ENCODE measurements around the gene NEURL2. TPM values are rescaled to one million over a fixed set of nuclear protein-coding genes. Genes with fewer than 3 reads are reported as not detected.

NEURL2 gene
- total RNA-seq, 1 donor from 2014 or later: 3.5 TPM

DNA sequence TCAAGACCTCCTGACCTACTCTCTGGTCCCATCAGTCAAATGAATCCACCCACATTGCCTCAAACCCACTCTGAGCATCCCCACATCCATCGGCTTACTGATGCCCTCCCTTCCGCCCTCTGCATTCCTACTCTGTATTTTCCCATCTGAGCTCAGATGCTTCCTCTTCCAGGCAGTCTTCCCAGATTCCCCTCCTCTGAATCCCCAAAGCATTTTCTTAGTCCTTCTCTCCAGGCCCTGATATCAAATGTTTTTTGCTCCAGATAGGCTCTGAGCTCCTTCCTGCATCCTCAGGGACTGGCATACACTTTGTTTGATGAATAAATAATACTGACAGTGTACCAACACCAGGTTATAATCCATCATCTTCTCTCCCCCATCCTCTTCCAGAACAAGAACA, 17.1 kb upstream of the NEURL2 start:
- H3K4me3 Mint-ChIP-seq (ENCODE audit: unreplicated experiment): no peak overlapping the region
- H3K9me3 Mint-ChIP-seq (ENCODE audit: unreplicated experiment): peaks cover 3% of the 10 kb centered on the region
- H3K27ac Mint-ChIP-seq (ENCODE audit: unreplicated experiment): no peak overlapping the region
- peaks cover 4% of the 10 kb centered on the region for H3K27me3 Mint-ChIP-seq (ENCODE audit: unreplicated experiment)
- TF ChIP-seq, protein P1, sequence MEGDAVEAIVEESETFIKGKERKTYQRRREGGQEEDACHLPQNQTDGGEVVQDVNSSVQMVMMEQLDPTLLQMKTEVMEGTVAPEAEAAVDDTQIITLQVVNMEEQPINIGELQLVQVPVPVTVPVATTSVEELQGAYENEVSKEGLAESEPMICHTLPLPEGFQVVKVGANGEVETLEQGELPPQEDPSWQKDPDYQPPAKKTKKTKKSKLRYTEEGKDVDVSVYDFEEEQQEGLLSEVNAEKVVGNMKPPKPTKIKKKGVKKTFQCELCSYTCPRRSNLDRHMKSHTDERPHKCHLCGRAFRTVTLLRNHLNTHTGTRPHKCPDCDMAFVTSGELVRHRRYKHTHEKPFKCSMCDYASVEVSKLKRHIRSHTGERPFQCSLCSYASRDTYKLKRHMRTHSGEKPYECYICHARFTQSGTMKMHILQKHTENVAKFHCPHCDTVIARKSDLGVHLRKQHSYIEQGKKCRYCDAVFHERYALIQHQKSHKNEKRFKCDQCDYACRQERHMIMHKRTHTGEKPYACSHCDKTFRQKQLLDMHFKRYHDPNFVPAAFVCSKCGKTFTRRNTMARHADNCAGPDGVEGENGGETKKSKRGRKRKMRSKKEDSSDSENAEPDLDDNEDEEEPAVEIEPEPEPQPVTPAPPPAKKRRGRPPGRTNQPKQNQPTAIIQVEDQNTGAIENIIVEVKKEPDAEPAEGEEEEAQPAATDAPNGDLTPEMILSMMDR (IDR thresholded peaks at IDR 0.05; ENCODE audit: partially characterized antibody, unreplicated experiment): no peak
- no peaks in the 10 kb centered on the region for H3K36me3 Mint-ChIP-seq (ENCODE audit: unreplicated experiment)
- H3K4me1 Mint-ChIP-seq (ENCODE audit: low read depth, unreplicated experiment): peaks cover 3% of the 10 kb centered on the region
- DNase-seq: no peak

DNA sequence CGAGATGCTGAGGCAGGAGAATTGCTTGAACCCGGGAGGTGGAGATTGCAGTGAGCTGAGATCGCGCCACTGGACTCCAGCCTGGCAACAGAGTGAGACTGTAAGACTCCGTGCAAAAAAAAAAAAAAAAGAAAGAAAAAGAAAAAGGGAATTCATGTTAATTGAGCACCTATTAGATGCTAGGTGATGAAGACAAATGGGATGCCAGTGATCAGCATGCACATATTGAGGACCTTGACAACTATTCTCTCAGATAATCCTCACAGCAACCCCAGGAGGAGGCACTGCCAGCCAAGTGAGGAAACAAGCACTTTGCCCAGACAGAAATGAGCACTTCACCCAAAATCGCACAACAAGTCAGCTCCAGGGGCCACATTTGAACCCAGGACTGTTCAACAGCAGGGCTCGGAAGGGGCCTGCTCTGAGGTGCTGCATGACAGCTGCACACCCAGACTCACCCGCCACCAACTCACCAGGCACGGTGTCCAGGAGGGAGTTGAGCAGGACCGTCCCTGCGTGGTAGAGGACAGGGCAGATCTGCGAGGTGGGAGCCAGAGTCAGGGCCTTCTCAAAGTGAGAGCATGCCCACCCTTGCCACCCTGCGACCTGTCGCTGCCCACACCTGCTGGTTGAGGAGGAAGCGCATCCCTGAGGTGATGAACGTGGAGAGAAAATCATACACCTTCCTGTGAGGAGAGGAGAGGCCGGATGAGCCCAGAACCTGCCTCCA, 16.4 kb upstream of the NEURL2 start:
- Mint-ChIP-seq H3K27ac (ENCODE audit: unreplicated experiment) (no peak overlapping the region), H3K4me1 (ENCODE audit: low read depth, unreplicated experiment) (peaks cover 3% of the 10 kb centered on the region), H3K27me3 (ENCODE audit: unreplicated experiment) (peaks cover 4% of the 10 kb centered on the region), H3K36me3 (ENCODE audit: unreplicated experiment) (no peaks in the 10 kb centered on the region), H3K9me3 (ENCODE audit: unreplicated experiment) (peaks cover 3% of the 10 kb centered on the region), H3K4me3 (ENCODE audit: unreplicated experiment) (no peak overlapping the region)
- DNase-seq: no peak
- TF ChIP-seq, protein P1 (IDR thresholded peaks at IDR 0.05; ENCODE audit: partially characterized antibody, unreplicated experiment): no peak

DNA sequence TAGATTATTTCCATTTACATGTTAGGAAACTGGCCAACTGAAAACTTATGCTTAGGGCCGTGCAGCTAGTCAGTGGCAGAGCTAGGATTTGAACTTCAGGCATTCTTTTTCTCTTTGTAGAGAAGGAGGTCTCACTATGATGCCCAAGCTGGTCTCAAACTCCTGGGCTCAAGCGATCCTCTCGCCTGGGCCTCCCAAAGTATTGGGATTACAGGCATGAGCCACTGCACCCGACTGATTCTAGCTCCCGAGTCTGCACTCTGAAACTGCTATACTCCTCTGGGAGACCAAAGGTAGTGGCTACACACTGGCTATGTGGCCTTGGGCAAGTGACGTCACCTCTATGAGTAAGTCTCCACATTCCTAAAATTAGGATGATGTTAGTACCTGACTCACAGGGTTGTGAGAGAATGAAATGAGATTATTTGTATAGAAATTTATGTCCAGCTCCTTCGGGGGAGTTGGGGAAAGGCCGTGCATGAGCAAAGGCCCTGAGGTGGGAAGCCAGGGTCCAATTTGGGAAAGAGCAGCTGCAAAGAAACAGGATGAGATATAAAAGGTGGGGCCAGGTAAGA, 14.6 kb upstream of the NEURL2 start:
- Mint-ChIP-seq H3K4me3 (ENCODE audit: unreplicated experiment) (no peak overlapping the region), H3K27ac (ENCODE audit: unreplicated experiment) (no peak overlapping the region), H3K27me3 (ENCODE audit: unreplicated experiment) (peaks cover under 1% of the 10 kb centered on the region), H3K36me3 (ENCODE audit: unreplicated experiment) (no peaks in the 10 kb centered on the region), H3K4me1 (ENCODE audit: low read depth, unreplicated experiment) (peaks cover 1% of the 10 kb centered on the region), H3K9me3 (ENCODE audit: unreplicated experiment) (peaks cover 3% of the 10 kb centered on the region)
- TF ChIP-seq, protein P1 (IDR thresholded peaks at IDR 0.05; ENCODE audit: partially characterized antibody, unreplicated experiment): no peak
- no peak for DNase-seq

DNA sequence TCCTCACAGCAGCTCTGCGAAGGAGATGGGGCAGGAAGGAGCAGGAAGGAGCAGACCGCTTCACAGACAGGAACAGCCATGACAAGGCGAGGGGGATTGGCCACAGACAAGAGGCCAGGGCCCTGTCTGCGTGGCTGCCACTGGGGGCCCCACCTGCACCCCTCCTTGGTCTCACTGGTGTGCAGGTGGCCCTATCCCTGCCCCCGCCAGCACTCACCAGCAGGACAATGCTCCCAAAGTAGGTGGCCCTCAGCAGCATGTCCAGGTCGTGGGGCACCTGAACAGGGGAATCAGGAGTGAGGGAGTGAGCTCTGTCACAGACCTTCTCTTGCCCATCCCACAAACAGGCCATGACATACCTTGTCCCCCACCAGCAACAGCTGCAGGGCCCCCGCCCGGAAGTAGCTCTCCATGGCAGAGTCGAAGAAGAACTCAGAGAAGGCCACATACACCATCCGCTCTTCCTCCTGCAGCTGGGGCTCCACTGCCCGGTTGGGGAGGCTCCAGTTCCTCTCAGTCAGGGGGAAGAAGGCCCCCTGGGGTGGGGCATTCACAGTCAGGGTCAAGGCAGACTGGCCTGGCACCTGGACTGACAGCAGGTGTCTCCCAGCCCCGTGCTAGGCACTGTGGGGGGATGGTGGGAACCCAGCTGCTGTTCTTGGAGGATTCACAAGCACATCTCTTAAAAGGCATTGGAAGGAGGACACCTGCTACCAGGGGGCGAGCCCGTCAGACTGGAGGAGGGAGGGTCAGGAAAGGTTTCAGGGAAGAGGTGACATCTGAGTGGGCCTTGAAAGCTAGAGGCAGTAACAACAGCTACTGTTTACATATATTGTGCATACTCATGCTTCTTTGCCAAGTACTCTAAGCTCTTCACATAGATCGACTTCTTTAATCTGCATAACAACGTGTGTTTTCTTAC, 13.8 kb upstream of the NEURL2 start:
- Mint-ChIP-seq H3K27me3 (ENCODE audit: unreplicated experiment) (no peaks in the 10 kb centered on the region), H3K4me3 (ENCODE audit: unreplicated experiment) (no peak overlapping the region), H3K36me3 (ENCODE audit: unreplicated experiment) (no peaks in the 10 kb centered on the region)

More for the DNA sequence above, 13.8 kb upstream of the NEURL2 start:
- peaks cover 3% of the 10 kb centered on the region for H3K9me3 Mint-ChIP-seq (ENCODE audit: unreplicated experiment)
- TF ChIP-seq, protein P1 (IDR thresholded peaks at IDR 0.05; ENCODE audit: partially characterized antibody, unreplicated experiment): no peak
- no peak overlapping the region for H3K27ac Mint-ChIP-seq (ENCODE audit: unreplicated experiment)
- H3K4me1 Mint-ChIP-seq (ENCODE audit: low read depth, unreplicated experiment): no peaks in the 10 kb centered on the region
- no peak for DNase-seq
